Measurements from ENCODE around the gene BEAN1. TPM values are rescaled to one million over a fixed set of nuclear protein-coding genes. Genes with fewer than 3 reads are reported as not detected.

Gene BEAN1
- not detected for total RNA-seq

DNA sequence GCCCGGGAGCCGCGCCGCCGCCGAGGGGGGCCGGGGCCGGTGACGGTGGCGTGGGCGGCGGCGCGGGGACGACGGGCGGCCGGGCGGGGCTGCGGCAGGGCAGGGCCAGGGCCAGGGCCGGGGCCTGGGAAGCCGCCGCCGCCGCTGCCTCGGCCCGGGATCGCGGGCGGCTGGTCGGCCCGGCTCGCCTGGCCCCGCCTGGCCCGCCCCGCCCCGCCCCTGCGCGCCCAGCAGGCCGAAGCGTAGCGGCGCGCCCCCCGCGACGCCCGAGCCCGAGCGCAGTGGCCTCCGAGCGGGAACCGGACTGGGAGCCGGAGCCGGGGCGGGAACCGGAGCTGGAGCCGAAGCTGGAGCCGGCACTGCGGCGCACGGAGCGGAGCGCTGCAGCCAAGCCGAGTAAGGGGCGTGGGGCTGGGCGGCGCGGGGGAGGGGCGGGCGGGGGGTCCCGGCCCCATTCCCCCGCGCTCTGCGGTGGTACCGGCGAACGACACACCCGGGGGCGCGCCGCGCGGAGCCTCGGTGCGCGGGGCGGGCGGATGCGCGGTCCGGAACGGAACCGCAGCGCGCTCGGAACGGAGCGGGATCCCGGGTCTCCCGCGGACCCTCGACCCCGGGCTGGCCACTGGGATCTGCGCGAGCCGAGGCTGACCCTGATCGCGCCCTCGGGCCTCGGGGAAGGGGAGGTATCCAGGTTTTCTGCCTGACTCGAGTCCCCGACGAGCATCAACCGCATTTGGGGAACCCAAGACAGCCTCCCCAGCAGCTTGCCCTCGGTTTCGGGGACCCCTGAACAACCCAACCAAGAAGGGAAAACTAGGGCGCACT is at the start of gene BEAN1:
TSS of gene BEAN1 (plus strand) at position 260 of the 825 bp plus-strand sequence. CDS start 10,382 bp downstream, outside the sequence.
- peaks cover 0 to 9% of the 10 kb centered on the region in 2 donors for H3K4me1 Mint-ChIP-seq (ENCODE audit: low read depth in 2 of 2)
- H3K4me3 Mint-ChIP-seq = no peak within 1 kb of the TSS
- no peaks in the 10 kb centered on the region for H3K36me3 Mint-ChIP-seq
- DNase-seq (ENCODE audit: low spot score) (no peak), ATAC-seq (peak in 1 of 2 donors; percentile 14)
- H3K27me3 Mint-ChIP-seq = peaks cover 45 to 67% of the 10 kb centered on the region in 2 donors
- H3K9me3 Mint-ChIP-seq = no peaks in the 10 kb centered on the region
- no peak within 1 kb of the TSS for H3K27ac Mint-ChIP-seq

DNA sequence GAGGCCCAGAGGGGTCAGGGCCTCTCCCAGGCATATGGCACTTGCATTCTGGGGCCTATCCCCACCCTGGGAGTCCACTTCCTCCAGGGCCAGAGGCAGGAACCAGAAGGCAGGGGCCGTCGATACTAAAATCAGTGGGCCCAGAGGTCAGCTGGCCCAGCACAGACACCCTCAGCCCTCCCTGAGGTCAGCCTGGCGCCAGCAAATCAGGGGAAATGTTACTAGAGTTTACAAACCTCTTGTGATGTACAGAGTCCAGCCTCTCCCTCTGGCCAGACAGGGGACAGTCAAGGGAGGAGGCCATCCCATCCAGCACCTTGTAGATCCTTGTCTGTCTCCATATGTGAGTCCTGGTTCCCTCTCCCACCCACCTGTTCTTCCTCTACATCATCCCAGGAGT is 49.8 kb upstream of the BEAN1 start:
- H3K4me3 Mint-ChIP-seq = no peak overlapping the region
- peaks cover 8 to 11% of the 10 kb centered on the region in 2 donors for H3K4me1 Mint-ChIP-seq (ENCODE audit: low read depth in 2 of 2)
- H3K27ac Mint-ChIP-seq = no peak overlapping the region
- peaks cover 0 to 3% of the 10 kb centered on the region in 2 donors for H3K27me3 Mint-ChIP-seq
- H3K36me3 Mint-ChIP-seq = no peaks in the 10 kb centered on the region
- DNase-seq (ENCODE audit: low spot score) (no peak), ATAC-seq (no peak)
- H3K9me3 Mint-ChIP-seq = peaks cover 11% of the 10 kb centered on the region

- ATAC-seq (no peak), DNase-seq (ENCODE audit: low spot score) (no peak)
- peaks cover 0 to 7% of the 10 kb centered on the region in 2 donors for H3K27me3 Mint-ChIP-seq
- no peak overlapping the region for H3K27ac Mint-ChIP-seq
- H3K36me3 Mint-ChIP-seq = no peaks in the 10 kb centered on the region
- H3K4me1 Mint-ChIP-seq (ENCODE audit: low read depth in 2 of 2) = peaks cover 8 to 11% of the 10 kb centered on the region in 2 donors
- no peak overlapping the region for H3K4me3 Mint-ChIP-seq
- H3K9me3 Mint-ChIP-seq = peaks cover 11% of the 10 kb centered on the region
These were observed 48.1 kb upstream of the BEAN1 start for GRCh38 chr16:66378741-66379570.

GRCh38 chr16:66379571-66379941 is 47.5 kb upstream of the BEAN1 start:
- H3K27me3 Mint-ChIP-seq = peaks cover 0 to 7% of the 10 kb centered on the region in 2 donors
- peaks cover 8 to 11% of the 10 kb centered on the region in 2 donors for H3K4me1 Mint-ChIP-seq (ENCODE audit: low read depth in 2 of 2)
- H3K36me3 Mint-ChIP-seq = no peaks in the 10 kb centered on the region
- no peak overlapping the region for H3K4me3 Mint-ChIP-seq
- no peak overlapping the region for H3K27ac Mint-ChIP-seq
- DNase-seq (ENCODE audit: low spot score) (no peak), ATAC-seq (no peak)
- peaks cover 11% of the 10 kb centered on the region for H3K9me3 Mint-ChIP-seq

- ATAC-seq (no peak), DNase-seq (ENCODE audit: low spot score) (no peak)
- no peak overlapping the region for H3K4me3 Mint-ChIP-seq
- peaks cover 8 to 11% of the 10 kb centered on the region in 2 donors for H3K4me1 Mint-ChIP-seq (ENCODE audit: low read depth in 2 of 2)
- peaks cover 11% of the 10 kb centered on the region for H3K9me3 Mint-ChIP-seq
- no peaks in the 10 kb centered on the region for H3K36me3 Mint-ChIP-seq
- peak overlapping the region in 1 of 2 donors; percentile 11 for H3K27ac Mint-ChIP-seq
- H3K27me3 Mint-ChIP-seq = peaks cover 4 to 9% of the 10 kb centered on the region in 2 donors
These were observed 46.7 kb upstream of the BEAN1 start for GRCh38 chr16:66380421-66380820.

GRCh38 chr16:66381585-66382170 is 45.4 kb upstream of the BEAN1 start:
- H3K27ac Mint-ChIP-seq = no peak overlapping the region
- H3K9me3 Mint-ChIP-seq = peaks cover 11% of the 10 kb centered on the region
- peaks cover 5 to 12% of the 10 kb centered on the region in 2 donors for H3K27me3 Mint-ChIP-seq
- H3K4me3 Mint-ChIP-seq = no peak overlapping the region
- ATAC-seq = no peak
- peaks cover 8 to 11% of the 10 kb centered on the region in 2 donors for H3K4me1 Mint-ChIP-seq (ENCODE audit: low read depth in 2 of 2)
- DNase-seq (ENCODE audit: low spot score) = no peak
- H3K36me3 Mint-ChIP-seq = no peaks in the 10 kb centered on the region

- Mint-ChIP-seq H3K4me3 (no peak overlapping the region), H3K27me3 (peaks cover 5 to 12% of the 10 kb centered on the region in 2 donors), H3K4me1 (ENCODE audit: low read depth in 2 of 2) (peaks cover 8 to 11% of the 10 kb centered on the region in 2 donors), H3K36me3 (no peaks in the 10 kb centered on the region), H3K27ac (no peak overlapping the region), H3K9me3 (peaks cover 11% of the 10 kb centered on the region)
- DNase-seq (ENCODE audit: low spot score) (no peak), ATAC-seq (no peak)
These were observed 44.7 kb upstream of the BEAN1 start for GRCh38 chr16:66382171-66382965.

- no peak overlapping the region for H3K27ac Mint-ChIP-seq
- H3K9me3 Mint-ChIP-seq = peaks cover 11% of the 10 kb centered on the region
- H3K27me3 Mint-ChIP-seq = peaks cover 5 to 12% of the 10 kb centered on the region in 2 donors
- DNase-seq (ENCODE audit: low spot score) = no peak
- H3K4me1 Mint-ChIP-seq (ENCODE audit: low read depth in 2 of 2) = peaks cover 8 to 11% of the 10 kb centered on the region in 2 donors
- no peak overlapping the region for H3K4me3 Mint-ChIP-seq
- no peak for ATAC-seq
- no peaks in the 10 kb centered on the region for H3K36me3 Mint-ChIP-seq
These were observed 44.2 kb upstream of the BEAN1 start for GRCh38 chr16:66382966-66383299.

- peaks cover 8 to 11% of the 10 kb centered on the region in 2 donors for H3K4me1 Mint-ChIP-seq (ENCODE audit: low read depth in 2 of 2)
- H3K27ac Mint-ChIP-seq = no peak overlapping the region
- H3K27me3 Mint-ChIP-seq = peaks cover 5 to 12% of the 10 kb centered on the region in 2 donors
- peak in 1 of 2 donors; percentile 19 for ATAC-seq
- H3K36me3 Mint-ChIP-seq = no peaks in the 10 kb centered on the region
- DNase-seq (ENCODE audit: low spot score) = no peak
- H3K9me3 Mint-ChIP-seq = peaks cover 11% of the 10 kb centered on the region
- no peak overlapping the region for H3K4me3 Mint-ChIP-seq
These were observed 43.5 kb upstream of the BEAN1 start for GRCh38 chr16:66383551-66383950.

DNA sequence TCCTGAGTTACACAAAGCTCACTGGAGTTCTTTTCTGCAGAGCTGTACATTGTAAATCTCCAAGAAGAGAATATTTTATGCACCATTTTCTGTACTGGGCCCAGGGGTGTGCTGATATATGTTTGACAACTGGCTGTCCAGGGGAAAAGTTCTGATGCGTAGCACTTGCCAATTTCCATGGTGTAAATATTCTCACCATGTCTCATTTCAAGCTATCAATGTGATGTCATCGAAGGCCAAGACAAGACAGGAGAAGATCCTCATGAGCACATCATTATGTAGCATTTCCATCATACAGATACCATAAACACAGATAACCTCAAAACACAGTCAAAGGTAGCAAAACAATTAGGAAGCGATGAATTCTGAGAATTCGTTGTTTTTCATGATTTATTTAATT is 41.7 kb upstream of the BEAN1 start:
- H3K4me1 Mint-ChIP-seq (ENCODE audit: low read depth in 2 of 2) = peaks cover 3% of the 10 kb centered on the region in 2 donors

GRCh38 chr16:66386629-66387622 is 40.2 kb upstream of the BEAN1 start:
- DNase-seq (ENCODE audit: low spot score) = no peak
- Mint-ChIP-seq H3K4me3 (no peak overlapping the region), H3K4me1 (ENCODE audit: low read depth in 2 of 2) (no peaks in the 10 kb centered on the region), H3K9me3 (no peaks in the 10 kb centered on the region), H3K27me3 (peaks cover 5 to 12% of the 10 kb centered on the region in 2 donors), H3K27ac (no peak overlapping the region), H3K36me3 (no peaks in the 10 kb centered on the region)
- ATAC-seq = peak; percentile 20 to 30

More for the DNA sequence above, 41.7 kb upstream of the BEAN1 start:
- Mint-ChIP-seq H3K27ac (no peak overlapping the region), H3K9me3 (peaks cover 3% of the 10 kb centered on the region), H3K4me3 (no peak overlapping the region), H3K36me3 (no peaks in the 10 kb centered on the region), H3K27me3 (peaks cover 5 to 12% of the 10 kb centered on the region in 2 donors)
- ATAC-seq (no peak), DNase-seq (ENCODE audit: low spot score) (no peak)

DNA sequence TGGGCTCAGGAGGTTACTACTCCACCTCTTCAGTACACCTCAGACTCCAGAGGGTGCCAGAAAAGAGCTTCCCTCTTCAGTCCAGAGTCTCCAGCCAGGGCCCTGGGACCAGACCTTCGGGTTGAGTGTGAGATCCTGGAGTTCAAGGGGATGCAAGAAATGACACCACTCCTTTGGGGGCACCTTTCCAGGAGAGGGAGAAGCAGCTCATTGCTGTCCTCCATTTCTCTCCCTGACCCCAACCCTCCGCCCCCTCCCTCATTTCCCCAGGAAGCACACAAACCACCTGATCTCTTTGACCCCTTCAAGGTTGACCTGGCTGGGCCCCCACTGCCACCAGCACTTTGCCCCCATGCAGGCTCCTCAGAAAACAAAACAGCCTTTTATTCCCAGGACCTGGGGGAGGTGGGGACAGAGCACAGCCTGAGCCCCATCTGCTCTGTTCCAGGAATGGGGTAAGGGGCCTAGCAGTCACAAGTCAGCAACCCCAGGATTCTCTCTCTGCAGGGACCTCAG is 39.2 kb upstream of the BEAN1 start:
- DNase-seq (ENCODE audit: low spot score) = no peak
- no peak overlapping the region for H3K4me3 Mint-ChIP-seq

More for the DNA sequence above, 39.2 kb upstream of the BEAN1 start:
- no peaks in the 10 kb centered on the region for H3K36me3 Mint-ChIP-seq
- H3K4me1 Mint-ChIP-seq (ENCODE audit: low read depth in 2 of 2) = no peaks in the 10 kb centered on the region
- H3K9me3 Mint-ChIP-seq = no peaks in the 10 kb centered on the region
- H3K27me3 Mint-ChIP-seq = peaks cover 5 to 12% of the 10 kb centered on the region in 2 donors
- ATAC-seq = no peak
- no peak overlapping the region for H3K27ac Mint-ChIP-seq
